Gastroesophageal sphincter (tissue), 3 donors: ENCODE results near the gene KAZN.

Experiments
- POLR2A ChIP-seq, 2 donors: fragments of 450-650 bp; IDR thresholded peaks; one replicate each; pipeline ENCODE4 v1.6.1; 2017; ENCODE audit warnings: antibody characterized with exemption in 2 of 2, mild to moderate bottlenecking in 2 of 2, moderate library complexity in 1 of 2
- TF ChIP-seq, protein P1 (sequence below), 4 experiments: fragments of 200-600 bp in 2 of 4; fragments of 450-650 bp in 2 of 4; sonication (generic) in 1 of 4; IDR thresholded peaks; one replicate each; pipeline ENCODE4 v1.5.1; 2017 to 2019; ENCODE audit warnings: antibody characterized with exemption in 4 of 4, mild to moderate bottlenecking in 2 of 4, moderate library complexity in 2 of 4

DNA sequence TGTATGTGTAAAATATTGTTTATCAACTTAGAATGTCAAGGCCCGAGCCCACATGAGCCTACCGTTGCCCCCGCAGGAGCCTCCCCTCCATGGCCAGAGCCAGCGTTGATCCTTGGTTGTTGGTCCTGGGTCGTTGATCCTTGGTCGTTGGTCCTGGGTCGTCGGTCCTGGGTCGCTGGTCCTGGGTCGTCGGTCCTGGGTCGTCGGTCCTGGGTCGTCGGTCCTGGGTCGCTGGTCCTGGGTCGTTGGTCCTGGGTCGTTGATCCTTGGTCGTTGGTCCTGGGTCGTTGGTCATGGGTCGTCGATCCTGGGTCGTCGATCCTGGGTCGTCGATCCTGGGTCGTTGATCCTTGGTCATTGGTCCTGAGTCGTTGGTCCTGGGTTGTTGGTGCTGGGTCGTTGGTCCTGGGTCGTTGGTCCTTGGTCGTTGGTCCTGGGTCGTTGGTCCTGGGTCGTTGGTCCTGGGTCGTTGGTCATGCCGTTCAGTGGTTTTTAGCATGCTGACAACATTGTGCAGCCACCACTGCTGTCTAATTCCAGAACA is 450.0 kb downstream of the KAZN start:
- TF ChIP-seq POLR2A (IDR thresholded peaks at IDR 0.05) = no peak
- TF ChIP-seq, protein P1, sequence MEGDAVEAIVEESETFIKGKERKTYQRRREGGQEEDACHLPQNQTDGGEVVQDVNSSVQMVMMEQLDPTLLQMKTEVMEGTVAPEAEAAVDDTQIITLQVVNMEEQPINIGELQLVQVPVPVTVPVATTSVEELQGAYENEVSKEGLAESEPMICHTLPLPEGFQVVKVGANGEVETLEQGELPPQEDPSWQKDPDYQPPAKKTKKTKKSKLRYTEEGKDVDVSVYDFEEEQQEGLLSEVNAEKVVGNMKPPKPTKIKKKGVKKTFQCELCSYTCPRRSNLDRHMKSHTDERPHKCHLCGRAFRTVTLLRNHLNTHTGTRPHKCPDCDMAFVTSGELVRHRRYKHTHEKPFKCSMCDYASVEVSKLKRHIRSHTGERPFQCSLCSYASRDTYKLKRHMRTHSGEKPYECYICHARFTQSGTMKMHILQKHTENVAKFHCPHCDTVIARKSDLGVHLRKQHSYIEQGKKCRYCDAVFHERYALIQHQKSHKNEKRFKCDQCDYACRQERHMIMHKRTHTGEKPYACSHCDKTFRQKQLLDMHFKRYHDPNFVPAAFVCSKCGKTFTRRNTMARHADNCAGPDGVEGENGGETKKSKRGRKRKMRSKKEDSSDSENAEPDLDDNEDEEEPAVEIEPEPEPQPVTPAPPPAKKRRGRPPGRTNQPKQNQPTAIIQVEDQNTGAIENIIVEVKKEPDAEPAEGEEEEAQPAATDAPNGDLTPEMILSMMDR (IDR thresholded peaks at IDR 0.05) = no peak
